ENCODE measurements around the gene FAM240A.

The FAM240A gene

DNA sequence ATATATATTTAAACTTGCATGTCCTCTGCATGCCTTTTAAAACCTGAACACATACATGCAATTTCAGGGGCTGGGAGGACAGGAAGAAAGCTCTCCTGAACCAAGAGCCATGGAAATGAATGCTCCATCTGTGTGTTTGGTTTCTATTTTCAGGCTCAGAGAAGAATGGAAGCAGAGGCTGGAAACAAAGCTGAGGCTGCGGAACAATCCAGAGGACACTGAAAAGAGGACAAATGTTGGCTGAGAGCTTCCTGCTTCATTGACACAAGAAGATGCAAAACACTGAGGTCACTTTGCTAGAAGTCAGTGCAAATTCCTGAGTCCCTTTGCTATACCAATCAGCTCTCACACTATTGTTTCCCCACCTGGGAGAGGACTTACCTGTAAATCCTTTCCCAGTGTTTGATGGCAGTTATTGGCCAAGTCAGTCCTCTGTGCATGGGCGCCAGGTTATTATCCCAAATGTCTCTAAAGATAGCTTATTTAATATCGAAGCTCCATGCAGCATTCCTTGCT lies 12.7 kb downstream of the FAM240A start:
- no peaks in the 10 kb centered on the region for H3K36me3 ChIP-seq (ENCODE audit: control insufficient read depth, insufficient read depth, low read length)
- no peaks in the 10 kb centered on the region for H3K9me3 ChIP-seq (ENCODE audit: control insufficient read depth, insufficient read depth, low read length)
- H3K27ac ChIP-seq (ENCODE audit: low read length), result no peak overlapping the region
- no peaks in the 10 kb centered on the region for H3K27me3 ChIP-seq (ENCODE audit: control insufficient read depth, insufficient read depth, low read length)
- no peak overlapping the region for H3K4me3 ChIP-seq (ENCODE audit: low read length)
- peaks cover 5% of the 10 kb centered on the region; the same call in 1 of the 2 replicates for H3K4me1 ChIP-seq (ENCODE audit: control insufficient read depth, insufficient read depth, low read length)
- WGBS (ENCODE audit: insufficient coverage, insufficient read length), result 100% methylated on average over 1 of the region's 3 CpGs
- DNase-seq (ENCODE audit: low read depth, low spot score), result peak; percentile 29

DNA sequence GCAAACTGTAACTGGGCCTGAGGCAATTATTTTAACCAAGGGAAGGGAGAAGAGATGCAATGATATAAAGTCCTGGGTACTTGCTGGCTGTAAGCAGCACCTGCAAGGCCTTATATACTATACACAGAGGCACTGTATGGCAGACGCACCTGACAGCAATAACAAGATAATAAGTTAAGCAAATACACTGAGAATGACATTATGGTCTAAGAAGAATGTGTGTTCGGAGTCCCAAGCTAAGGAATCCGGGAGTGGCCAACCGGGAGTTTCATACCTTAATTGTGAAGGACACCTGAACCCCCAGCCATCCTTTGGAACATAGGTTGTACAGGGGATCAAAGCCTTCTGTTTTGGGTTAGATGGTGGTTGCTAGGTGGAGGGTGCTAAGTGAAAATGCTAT lies 13.7 kb downstream of the FAM240A start:
- Histone ChIP-seq H3K4me1 (ENCODE audit: control insufficient read depth, insufficient read depth, low read length) (peaks cover 7% of the 10 kb centered on the region; the same call in 1 of the 2 replicates), H3K9me3 (ENCODE audit: control insufficient read depth, insufficient read depth, low read length) (no peaks in the 10 kb centered on the region), H3K4me3 (ENCODE audit: low read length) (no peak overlapping the region), H3K27me3 (ENCODE audit: control insufficient read depth, insufficient read depth, low read length) (no peaks in the 10 kb centered on the region), H3K27ac (ENCODE audit: low read length) (no peak overlapping the region), H3K36me3 (ENCODE audit: control insufficient read depth, insufficient read depth, low read length) (no peaks in the 10 kb centered on the region)
- WGBS (ENCODE audit: insufficient coverage, insufficient read length), result no CpG with 5 or more reads among the region's 4 CpGs
- no peak for DNase-seq (ENCODE audit: low read depth, low spot score)

- WGBS (ENCODE audit: insufficient coverage, insufficient read length), result no CpG with 5 or more reads among the region's 1 CpG
- DNase-seq (ENCODE audit: low read depth, low spot score), result no peak
- no peaks in the 10 kb centered on the region for H3K27me3 ChIP-seq (ENCODE audit: control insufficient read depth, insufficient read depth, low read length)
These were observed 14.8 kb downstream of the FAM240A start for GRCh38 chr3:46627078-46627477.

DNA sequence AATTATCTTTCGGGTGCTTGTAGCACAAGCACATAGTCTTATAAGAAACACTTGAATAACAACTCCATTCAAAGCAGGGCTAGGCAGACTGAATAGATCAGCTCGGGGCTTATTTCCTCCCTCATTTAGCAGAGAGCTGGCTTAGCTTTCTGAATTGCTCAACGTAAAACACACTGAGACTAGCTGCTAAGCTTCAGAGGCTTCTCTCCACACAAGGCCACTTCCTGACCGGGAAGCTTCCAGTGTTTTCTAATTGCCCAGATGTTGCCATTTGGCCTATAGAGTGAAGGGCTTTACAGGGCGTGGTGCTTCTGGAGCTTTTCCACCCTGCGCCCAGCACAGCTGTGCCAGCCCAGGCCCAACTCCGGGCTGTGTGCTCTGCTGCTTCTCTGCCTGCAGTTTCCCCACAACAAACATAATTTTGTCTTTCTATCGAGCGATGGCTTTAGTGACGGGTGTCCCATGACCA lies 16.6 kb downstream of the FAM240A start:
- peaks cover 7% of the 10 kb centered on the region; the same call in 1 of the 2 replicates for H3K4me1 ChIP-seq (ENCODE audit: control insufficient read depth, insufficient read depth, low read length)
- no peak overlapping the region for H3K4me3 ChIP-seq (ENCODE audit: low read length)
- H3K27me3 ChIP-seq (ENCODE audit: control insufficient read depth, insufficient read depth, low read length), result no peaks in the 10 kb centered on the region
- H3K9me3 ChIP-seq (ENCODE audit: control insufficient read depth, insufficient read depth, low read length), result no peaks in the 10 kb centered on the region
- no peak for DNase-seq (ENCODE audit: low read depth, low spot score)
- H3K27ac ChIP-seq (ENCODE audit: low read length), result no peak overlapping the region
- no CpG with 5 or more reads among the region's 10 CpGs for WGBS (ENCODE audit: insufficient coverage, insufficient read length)
- no peaks in the 10 kb centered on the region for H3K36me3 ChIP-seq (ENCODE audit: control insufficient read depth, insufficient read depth, low read length)

More at GRCh38 chr3:46627078-46627477, 14.8 kb downstream of the FAM240A start:
- Histone ChIP-seq H3K4me1 (ENCODE audit: control insufficient read depth, insufficient read depth, low read length) (peaks cover 7% of the 10 kb centered on the region; the same call in 1 of the 2 replicates), H3K27ac (ENCODE audit: low read length) (no peak overlapping the region), H3K4me3 (ENCODE audit: low read length) (no peak overlapping the region), H3K9me3 (ENCODE audit: control insufficient read depth, insufficient read depth, low read length) (no peaks in the 10 kb centered on the region), H3K36me3 (ENCODE audit: control insufficient read depth, insufficient read depth, low read length) (no peaks in the 10 kb centered on the region)

GRCh38 chr3:46629551-46630517 lies 17.5 kb downstream of the FAM240A start:
- WGBS (ENCODE audit: insufficient coverage, insufficient read length), result no CpG with 5 or more reads among the region's 36 CpGs
- no peaks in the 10 kb centered on the region for H3K27me3 ChIP-seq (ENCODE audit: control insufficient read depth, insufficient read depth, low read length)
- H3K4me1 ChIP-seq (ENCODE audit: control insufficient read depth, insufficient read depth, low read length), result peaks cover 7% of the 10 kb centered on the region; the same call in 1 of the 2 replicates
- peak; percentile 68 for DNase-seq (ENCODE audit: low read depth, low spot score)
- no peak overlapping the region for H3K27ac ChIP-seq (ENCODE audit: low read length)
- H3K36me3 ChIP-seq (ENCODE audit: control insufficient read depth, insufficient read depth, low read length), result no peaks in the 10 kb centered on the region
- H3K4me3 ChIP-seq (ENCODE audit: low read length), result no peak overlapping the region
- H3K9me3 ChIP-seq (ENCODE audit: control insufficient read depth, insufficient read depth, low read length), result no peaks in the 10 kb centered on the region

DNA sequence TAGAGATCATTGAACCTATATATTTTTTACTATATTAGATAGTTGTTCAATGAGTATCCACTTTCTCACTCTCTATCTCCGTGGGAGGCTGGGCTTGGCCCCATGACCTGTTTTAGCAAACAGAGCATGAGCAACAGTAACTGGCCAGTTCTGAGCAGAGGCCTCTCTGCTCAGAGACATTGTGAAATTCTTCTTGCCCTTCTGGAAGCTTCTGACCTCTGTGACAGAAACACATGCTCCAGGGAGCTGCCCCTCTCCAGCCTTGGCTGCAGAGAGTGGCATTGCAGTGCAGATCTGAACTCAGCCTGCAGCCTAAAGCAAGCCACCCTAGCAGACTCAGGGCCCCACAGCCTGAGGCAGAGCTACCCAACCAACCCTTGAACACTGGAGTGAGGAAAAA lies 20.5 kb downstream of the FAM240A start:
- no peaks in the 10 kb centered on the region for H3K27me3 ChIP-seq (ENCODE audit: control insufficient read depth, insufficient read depth, low read length)
- H3K9me3 ChIP-seq (ENCODE audit: control insufficient read depth, insufficient read depth, low read length), result no peaks in the 10 kb centered on the region
- no peak overlapping the region for H3K4me3 ChIP-seq (ENCODE audit: low read length)
- H3K4me1 ChIP-seq (ENCODE audit: control insufficient read depth, insufficient read depth, low read length), result peaks cover 5% of the 10 kb centered on the region; the same call in 1 of the 2 replicates
- no peak for DNase-seq (ENCODE audit: low read depth, low spot score)
- no CpG with 5 or more reads among the region's 1 CpG for WGBS (ENCODE audit: insufficient coverage, insufficient read length)
- H3K27ac ChIP-seq (ENCODE audit: low read length), result no peak overlapping the region
- no peaks in the 10 kb centered on the region for H3K36me3 ChIP-seq (ENCODE audit: control insufficient read depth, insufficient read depth, low read length)

DNA sequence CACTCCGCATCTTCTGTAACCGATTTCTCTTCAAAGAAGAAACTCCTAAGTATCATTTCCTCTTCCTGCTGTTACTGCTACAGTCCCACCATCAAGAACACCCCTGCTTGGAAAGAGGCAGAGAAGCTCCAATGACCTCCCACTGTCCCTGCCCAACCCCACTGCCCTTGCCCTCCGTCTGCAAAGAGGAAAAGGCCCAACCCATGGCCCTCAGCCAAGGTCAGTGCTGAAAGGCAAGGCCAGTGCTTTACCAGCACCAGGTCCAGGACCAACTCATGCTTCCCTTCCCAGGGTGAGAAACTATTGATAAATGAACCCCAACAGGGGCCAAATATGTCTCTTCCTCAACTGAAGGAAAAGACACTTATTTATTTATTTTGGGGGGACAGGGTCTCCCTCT lies 22.5 kb downstream of the FAM240A start:
- Histone ChIP-seq H3K36me3 (ENCODE audit: control insufficient read depth, insufficient read depth, low read length) (no peaks in the 10 kb centered on the region), H3K9me3 (ENCODE audit: control insufficient read depth, insufficient read depth, low read length) (no peaks in the 10 kb centered on the region), H3K27ac (ENCODE audit: low read length) (no peak overlapping the region), H3K4me3 (ENCODE audit: low read length) (no peak overlapping the region), H3K4me1 (ENCODE audit: control insufficient read depth, insufficient read depth, low read length) (0 out of 2 replicates have a peak, but pooled peaks cover 3% of the 10 kb centered on the region), H3K27me3 (ENCODE audit: control insufficient read depth, insufficient read depth, low read length) (no peaks in the 10 kb centered on the region)
- no CpG with 5 or more reads among the region's 3 CpGs for WGBS (ENCODE audit: insufficient coverage, insufficient read length)
- DNase-seq (ENCODE audit: low read depth, low spot score), result no peak

DNA sequence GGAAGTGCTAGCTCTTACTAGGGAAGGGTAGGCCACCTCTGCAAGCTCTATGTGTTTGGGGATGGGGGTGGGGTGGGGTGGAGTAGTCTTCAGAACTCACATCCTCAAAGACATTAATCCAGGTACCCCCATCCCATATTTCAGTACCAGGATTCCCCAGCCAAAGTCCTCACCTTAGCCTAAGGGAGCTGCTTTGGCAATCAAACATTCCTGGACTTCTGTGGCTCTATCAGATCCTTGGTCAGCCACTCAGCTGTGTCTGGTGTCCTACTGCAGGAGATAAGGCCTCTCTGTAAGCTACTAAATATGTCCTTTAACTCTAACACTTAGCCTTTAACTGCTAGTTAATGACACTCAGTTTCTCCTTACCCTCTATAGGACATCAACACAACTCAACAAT lies 26.9 kb downstream of the FAM240A start:
- DNase-seq (ENCODE audit: low read depth, low spot score), result no peak
- Histone ChIP-seq H3K27me3 (ENCODE audit: control insufficient read depth, insufficient read depth, low read length) (no peaks in the 10 kb centered on the region), H3K36me3 (ENCODE audit: control insufficient read depth, insufficient read depth, low read length) (no peaks in the 10 kb centered on the region), H3K27ac (ENCODE audit: low read length) (no peak overlapping the region), H3K4me3 (ENCODE audit: low read length) (no peak overlapping the region), H3K4me1 (ENCODE audit: control insufficient read depth, insufficient read depth, low read length) (no peaks in the 10 kb centered on the region), H3K9me3 (ENCODE audit: control insufficient read depth, insufficient read depth, low read length) (no peaks in the 10 kb centered on the region)

DNA sequence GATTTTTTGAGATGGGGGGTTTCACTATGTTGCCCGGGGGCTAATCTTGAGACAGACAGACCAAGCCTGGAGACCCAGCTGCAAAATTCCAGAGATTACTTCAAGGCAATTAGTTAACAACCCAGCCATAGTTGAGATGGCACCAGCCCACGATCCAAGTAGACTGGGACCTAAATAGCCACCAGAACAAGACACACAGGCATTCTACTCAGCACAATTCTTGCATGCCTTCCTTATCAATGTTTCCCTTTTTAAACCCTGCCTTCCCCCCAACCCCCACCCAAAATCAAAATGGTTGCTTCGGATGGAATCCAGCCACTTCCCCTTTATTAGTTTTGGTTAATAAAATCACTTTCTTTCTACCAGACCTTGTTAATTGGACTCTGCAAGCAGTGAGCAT lies 28.6 kb downstream of the FAM240A start:
- no CpG with 5 or more reads among the region's 3 CpGs for WGBS (ENCODE audit: insufficient coverage, insufficient read length)
- Histone ChIP-seq H3K9me3 (ENCODE audit: control insufficient read depth, insufficient read depth, low read length) (no peaks in the 10 kb centered on the region), H3K4me1 (ENCODE audit: control insufficient read depth, insufficient read depth, low read length) (no peaks in the 10 kb centered on the region), H3K27me3 (ENCODE audit: control insufficient read depth, insufficient read depth, low read length) (no peaks in the 10 kb centered on the region), H3K36me3 (ENCODE audit: control insufficient read depth, insufficient read depth, low read length) (no peaks in the 10 kb centered on the region), H3K27ac (ENCODE audit: low read length) (no peak overlapping the region), H3K4me3 (ENCODE audit: low read length) (no peak overlapping the region)
- no peak for DNase-seq (ENCODE audit: low read depth, low spot score)

DNA sequence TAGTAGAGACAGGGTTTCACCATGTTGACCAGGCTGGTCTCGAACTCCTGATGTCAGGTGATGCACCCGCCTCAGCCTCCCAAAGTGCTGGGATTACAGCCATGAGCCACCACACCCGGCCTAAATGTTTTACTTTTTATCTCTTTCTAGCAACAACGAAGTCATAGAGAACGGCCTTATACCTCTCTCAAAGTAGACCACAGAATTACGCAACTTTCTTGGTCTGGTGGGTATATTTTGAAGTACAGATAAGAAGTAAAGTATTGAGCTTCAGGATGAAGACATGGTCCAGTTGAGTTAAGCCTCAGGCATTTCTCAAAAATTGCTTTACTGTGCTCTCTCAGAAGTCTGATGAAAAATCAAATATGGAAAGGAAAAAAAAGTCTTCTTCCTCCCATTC lies 30.6 kb downstream of the FAM240A start:
- Histone ChIP-seq H3K9me3 (ENCODE audit: control insufficient read depth, insufficient read depth, low read length) (no peaks in the 10 kb centered on the region), H3K27me3 (ENCODE audit: control insufficient read depth, insufficient read depth, low read length) (no peaks in the 10 kb centered on the region), H3K36me3 (ENCODE audit: control insufficient read depth, insufficient read depth, low read length) (no peaks in the 10 kb centered on the region), H3K27ac (ENCODE audit: low read length) (no peak overlapping the region), H3K4me1 (ENCODE audit: control insufficient read depth, insufficient read depth, low read length) (no peaks in the 10 kb centered on the region), H3K4me3 (ENCODE audit: low read length) (no peak overlapping the region)
- no CpG with 5 or more reads among the region's 6 CpGs for WGBS (ENCODE audit: insufficient coverage, insufficient read length)
- DNase-seq (ENCODE audit: low read depth, low spot score), result no peak

Data from iPS DF 6.9 (cell line).